Trophoblast cell (in vitro differentiated cells and primary cell): ENCODE measurements around the gene C1orf226.
"Not testable (repeated sequence)": the region's sequence is repeated elsewhere in the genome, so short reads cannot be mapped to it uniquely, and the experiment has no call there.

Experiments used
- DNase-seq, 2 donors: peaks; one replicate each; pipeline ENCODE4 v3.0.0-alpha.2; 2016
- H2AFZ ChIP-seq: 2 replicates; pipeline ENCODE4 v1.6.1; 2013; ENCODE audit warnings: low read length, moderate library complexity, mild to moderate bottlenecking; ENCODE audit not compliant: insufficient read depth, poor library complexity
- H2AK5ac ChIP-seq: 2 replicates; pipeline ENCODE4 v1.6.1; 2013; ENCODE audit warnings: mild to moderate bottlenecking, low read length
- H2BK120ac ChIP-seq: 2 replicates; pipeline ENCODE4 v1.6.1; 2013; ENCODE audit warnings: low read length, mild to moderate bottlenecking, moderate library complexity; ENCODE audit not compliant: insufficient read depth, poor library complexity
- H2BK12ac ChIP-seq: 2 replicates; pipeline ENCODE4 v1.6.1; 2013; ENCODE audit warnings: mild to moderate bottlenecking, low read length, moderate library complexity
- H2BK5ac ChIP-seq: 2 replicates; pipeline ENCODE4 v1.6.1; 2013; ENCODE audit warnings: low read length, low read depth, moderate library complexity, mild to moderate bottlenecking; ENCODE audit not compliant: poor library complexity
- H3K14ac ChIP-seq: 2 replicates; pipeline ENCODE4 v1.6.1; 2013; ENCODE audit warnings: mild to moderate bottlenecking, low read length
- H3K18ac ChIP-seq: 2 replicates; pipeline ENCODE4 v1.6.1; 2013; ENCODE audit warnings: mild to moderate bottlenecking, low read length
- H3K23ac ChIP-seq: 2 replicates; pipeline ENCODE4 v1.6.1; 2013; ENCODE audit warnings: low read length
- H3K27ac ChIP-seq: 2 replicates; pipeline ENCODE4 v1.5.1; 2013; ENCODE audit warnings: low read depth, mild to moderate bottlenecking, inconsistent platforms, low read length, moderate library complexity
- H3K27me3 ChIP-seq: 2 replicates; pipeline ENCODE4 v1.6.1; 2013; ENCODE audit warnings: inconsistent platforms, mild to moderate bottlenecking, low read length, moderate library complexity; ENCODE audit not compliant: insufficient read depth
- H3K36me3 ChIP-seq, 2 experiments: 1 replicate in 1 of 2; 2 replicates in 1 of 2; pipeline ENCODE4 v1.6.1; 2013; ENCODE audit warnings: low read length in 2 of 2, mild to moderate bottlenecking in 2 of 2, moderate library complexity in 1 of 2; ENCODE audit not compliant: insufficient read depth in 2 of 2, control insufficient read depth in 1 of 2
- H3K4ac ChIP-seq: 2 replicates; pipeline ENCODE4 v1.6.1; 2013; ENCODE audit warnings: low read depth, mild to moderate bottlenecking, low read length, moderate library complexity
- H3K4me1 ChIP-seq, 2 experiments: 1 replicate in 1 of 2; 2 replicates in 1 of 2; pipeline ENCODE4 v1.6.1; 2013; ENCODE audit warnings: low read length in 2 of 2, mild to moderate bottlenecking in 2 of 2, moderate library complexity in 1 of 2; ENCODE audit not compliant: insufficient read depth in 2 of 2, control insufficient read depth in 1 of 2
- H3K4me2 ChIP-seq: 2 replicates; pipeline ENCODE4 v1.6.1; 2013; ENCODE audit warnings: inconsistent platforms, mild to moderate bottlenecking, low read length, moderate library complexity
- H3K4me3 ChIP-seq: 2 replicates; pipeline ENCODE4 v1.5.1; 2013; ENCODE audit warnings: mild to moderate bottlenecking, low read depth, low read length, inconsistent platforms
- H3K79me1 ChIP-seq: one replicate; pipeline ENCODE4 v1.6.1; 2013; ENCODE audit warnings: low read length
- H3K79me2 ChIP-seq: 2 replicates; pipeline ENCODE4 v1.6.1; 2013; ENCODE audit warnings: low read length, mild to moderate bottlenecking; ENCODE audit not compliant: control insufficient read depth, insufficient read depth, poor library complexity
- H3K9ac ChIP-seq: 2 replicates; pipeline ENCODE4 v1.6.1; 2013; ENCODE audit warnings: mild to moderate bottlenecking, low read length
- H3K9me3 ChIP-seq: 2 replicates; pipeline ENCODE4 v1.6.1; 2013; ENCODE audit warnings: low read depth, mild to moderate bottlenecking, control low read depth, inconsistent platforms, low read length; ENCODE audit not compliant: insufficient read depth
- H4K12ac ChIP-seq: 2 replicates; pipeline ENCODE4 v1.6.1; 2013; ENCODE audit warnings: low read depth, mild to moderate bottlenecking, low read length, moderate library complexity
- H4K8ac ChIP-seq: 2 replicates; pipeline ENCODE4 v1.6.1; 2013; ENCODE audit warnings: low read depth, mild to moderate bottlenecking, low read length, moderate library complexity
- H4K91ac ChIP-seq: one replicate; pipeline ENCODE4 v1.6.1; 2013; ENCODE audit warnings: low read depth, mild to moderate bottlenecking, low read length, moderate library complexity
- WGBS: extraction: QIAGEN DNeasy Blood & Tissue Kit; methylation state at CpG from one replicate; pipeline ENCODE4 v1.1.7; 2013; ENCODE audit warnings: missing lambda C conversion rate; ENCODE audit not compliant: insufficient read length, insufficient coverage; ENCODE audit errors: extremely low coverage; 5-methylcytosine and 5-hydroxymethylcytosine counted together

The C1orf226 gene

GRCh38 chr1:162351246-162351842 lies 30.2 kb upstream of the C1orf226 start:
- H3K18ac ChIP-seq: no peak overlapping the region
- no peak overlapping the region for H4K91ac ChIP-seq
- no peaks in the 10 kb centered on the region for H3K27me3 ChIP-seq
- H3K4me3 ChIP-seq: no peak overlapping the region
- H3K23ac ChIP-seq: no peak overlapping the region
- H3K4me2 ChIP-seq: no peak overlapping the region
- H3K79me2 ChIP-seq: no peaks in the 10 kb centered on the region
- no peak overlapping the region for H2AFZ ChIP-seq
- H2AK5ac ChIP-seq: no peak overlapping the region
- no peaks in the 10 kb centered on the region for H3K9me3 ChIP-seq
- H4K8ac ChIP-seq: no peak overlapping the region
- peaks cover 3 to 4% of the 10 kb centered on the region in 2 experiments for H3K36me3 ChIP-seq
- no peak overlapping the region for H3K27ac ChIP-seq
- no peak overlapping the region for H2BK5ac ChIP-seq
- no peak overlapping the region for H3K4ac ChIP-seq
- no peak overlapping the region for H4K12ac ChIP-seq
- peaks cover 7 to 13% of the 10 kb centered on the region in 2 experiments for H3K4me1 ChIP-seq
- peaks cover 4% of the 10 kb centered on the region for H3K79me1 ChIP-seq
- no peak overlapping the region for H2BK12ac ChIP-seq
- H3K14ac ChIP-seq: no peak overlapping the region
- peak overlapping the region; percentile 29 for H3K9ac ChIP-seq
- no peak overlapping the region for H2BK120ac ChIP-seq
- no peak for DNase-seq
- no CpG with 5 or more reads among the region's 6 CpGs for WGBS

GRCh38 chr1:162351874-162352273 lies 29.7 kb upstream of the C1orf226 start:
- peaks cover 7 to 13% of the 10 kb centered on the region in 2 experiments for H3K4me1 ChIP-seq
- not testable (repeated sequence) for H2BK5ac ChIP-seq
- no CpG with 5 or more reads among the region's 4 CpGs for WGBS

GRCh38 chr1:162353078-162353477 lies 28.4 kb upstream of the C1orf226 start:
- H3K4me3 ChIP-seq: no peak overlapping the region
- H3K4me1 ChIP-seq: peaks cover 7 to 8% of the 10 kb centered on the region in 2 experiments
- no peak overlapping the region for H4K91ac ChIP-seq
- H3K79me2 ChIP-seq: no peaks in the 10 kb centered on the region
- no CpG with 5 or more reads among the region's 9 CpGs for WGBS
- H3K23ac ChIP-seq: no peak overlapping the region
- H3K9me3 ChIP-seq: no peaks in the 10 kb centered on the region
- H4K8ac ChIP-seq: no peak overlapping the region
- H4K12ac ChIP-seq: no peak overlapping the region
- H3K4me2 ChIP-seq: no peak overlapping the region
- no peak overlapping the region for H2BK12ac ChIP-seq
- no peak overlapping the region for H3K4ac ChIP-seq
- peaks cover 4% of the 10 kb centered on the region for H3K79me1 ChIP-seq
- no peak overlapping the region for H2AK5ac ChIP-seq
- no peak overlapping the region for H2BK120ac ChIP-seq
- no peak overlapping the region for H2AFZ ChIP-seq
- H3K14ac ChIP-seq: no peak overlapping the region
- DNase-seq: no peak
- H3K27me3 ChIP-seq: no peaks in the 10 kb centered on the region
- H3K27ac ChIP-seq: no peak overlapping the region
- H3K9ac ChIP-seq: no peak overlapping the region
- peaks cover 3 to 4% of the 10 kb centered on the region in 2 experiments for H3K36me3 ChIP-seq
- H3K18ac ChIP-seq: no peak overlapping the region
- no peak overlapping the region for H2BK5ac ChIP-seq

More at GRCh38 chr1:162351874-162352273, 29.7 kb upstream of the C1orf226 start:
- not testable (repeated sequence) for H3K14ac ChIP-seq, H3K23ac ChIP-seq, H3K4me3 ChIP-seq, H3K79me1 ChIP-seq, H2AFZ ChIP-seq, H3K27me3 ChIP-seq, H2BK12ac ChIP-seq, H4K12ac ChIP-seq, H4K91ac ChIP-seq, H4K8ac ChIP-seq, H3K36me3 ChIP-seq, H3K4me2 ChIP-seq, DNase-seq, H2BK120ac ChIP-seq, H3K9me3 ChIP-seq, H3K18ac ChIP-seq, H3K27ac ChIP-seq, H2AK5ac ChIP-seq, H3K79me2 ChIP-seq, H3K4ac ChIP-seq
- peak overlapping the region; percentile 29 for H3K9ac ChIP-seq

GRCh38 chr1:162353702-162354101 lies 27.8 kb upstream of the C1orf226 start:
- Histone ChIP-seq H3K9me3 (no peaks in the 10 kb centered on the region), H3K23ac (no peak overlapping the region), H3K79me2 (no peaks in the 10 kb centered on the region), H3K79me1 (peaks cover 4% of the 10 kb centered on the region), H4K12ac (no peak overlapping the region), H3K4me3 (no peak overlapping the region), H3K14ac (no peak overlapping the region), H3K4me1 (peaks cover 7 to 8% of the 10 kb centered on the region in 2 experiments), H3K4me2 (no peak overlapping the region), H2AFZ (no peak overlapping the region), H4K8ac (no peak overlapping the region), H3K18ac (no peak overlapping the region), H2BK120ac (no peak overlapping the region), H3K4ac (no peak overlapping the region), H3K27ac (no peak overlapping the region), H3K9ac (no peak overlapping the region), H4K91ac (no peak overlapping the region), H2BK12ac (no peak overlapping the region), H2AK5ac (no peak overlapping the region), H3K27me3 (no peaks in the 10 kb centered on the region), H2BK5ac (no peak overlapping the region), H3K36me3 (peaks cover 4% of the 10 kb centered on the region in 2 experiments)
- WGBS: no CpG with 5 or more reads among the region's 5 CpGs
- no peak for DNase-seq
